GM12878 (cell line): ENCODE measurements around the gene PRKCE. TPM values are rescaled to one million over a fixed set of nuclear protein-coding genes. Genes with fewer than 3 reads are reported as not detected.

Experiments used
- ATAC-seq: fragments of 200-7000 bp; cut with Tn5 transposase; 3 replicates; pipeline ENCODE4 v1.9.1; 2020; ENCODE audit warnings: mild to moderate bottlenecking, moderate library complexity
- BruUV-seq: library from RNA; stranded (reverse); fragments of 400-500 nt; replicated peaks from 2 replicates; lab custom pipeline; 2021; lab: Mats Ljungman, UMichigan
- CTCF ChIA-PET: fragments of 300-600 bp; sonication (Branson Sonifier 250); formaldehyde crosslinking; extraction: SDS; loops from one replicate; lab custom pipeline; 2021; ENCODE audit warnings: inconsistent platforms; lab: Yijun Ruan, JAX
- POLR2A ChIA-PET: fragments of 350-600 bp; formaldehyde crosslinking; extraction: SDS; loops from one replicate; lab custom pipeline; 2021; ENCODE audit warnings: inconsistent platforms; lab: Charles Lee
- RAD21 ChIA-PET: fragments of 300-600 bp; sonication (Branson Sonifier 250); formaldehyde crosslinking; loops from one replicate; lab custom pipeline; 2023; ENCODE audit warnings: antibody characterized with exemption; ENCODE audit not compliant: unreplicated experiment; lab: Charles Lee
- SMC1A ChIA-PET: fragments of 300-600 bp; sonication (Branson Sonifier 250); formaldehyde crosslinking; loops from one replicate; lab custom pipeline; 2023; ENCODE audit not compliant: unreplicated experiment, uncharacterized antibody; lab: Charles Lee
- DNase-seq: peaks from one replicate; pipeline ENCODE4 v3.0.0-alpha.2; 2011; ENCODE audit warnings: low read depth, low spot score
- FAIRE-seq: peaks from 3 replicates; lab custom pipeline; 2011; peaks lifted over from hg19 to GRCh38; lab: Jason Lieb, UNC
- H2AFZ ChIP-seq: 2 replicates; pipeline ENCODE4 v1.6.0; 2011; ENCODE audit warnings: low read depth, low read length, control low read depth; ENCODE audit not compliant: control insufficient read depth
- H3K27ac ChIP-seq: 2 replicates; pipeline ENCODE4 v1.5.1; 2011; ENCODE audit warnings: control low read depth; ENCODE audit not compliant: control insufficient read depth, insufficient read depth
- H3K27me3 ChIP-seq, 2 experiments: replicated peaks in 1 of 2; 2 replicates each; pipeline versions ENCODE4 v1.6.0 to v1.6.1; 2011; ENCODE audit warnings: low read length in 1 of 2; ENCODE audit not compliant: control insufficient read depth in 2 of 2, insufficient read depth in 2 of 2
- H3K36me3 ChIP-seq, 2 experiments: 2 replicates each; pipeline ENCODE4 v1.5.1; 2011; ENCODE audit warnings: low read length in 1 of 2; ENCODE audit not compliant: control insufficient read depth in 2 of 2, insufficient read depth in 2 of 2
- H3K4me1 ChIP-seq: 2 replicates; pipeline ENCODE4 v1.6.1; 2011; ENCODE audit warnings: mild to moderate bottlenecking, low read length, moderate library complexity, mixed read lengths; ENCODE audit not compliant: control insufficient read depth, insufficient read depth
- H3K4me2 ChIP-seq: 2 replicates; pipeline ENCODE4 v1.6.0; 2011; ENCODE audit warnings: control low read depth; ENCODE audit not compliant: control insufficient read depth, insufficient read depth
- H3K4me3 ChIP-seq: fragments of 200-600 bp; sonication (generic); 2 replicates; pipeline ENCODE4 v1.5.1; 2016
- H3K79me2 ChIP-seq: 2 replicates; pipeline ENCODE4 v1.6.0; 2011; ENCODE audit warnings: low read length; ENCODE audit not compliant: control insufficient read depth, insufficient read depth
- H3K9ac ChIP-seq: 2 replicates; pipeline ENCODE4 v1.8.0; 2011; ENCODE audit warnings: low read length, control low read depth, mixed read lengths; ENCODE audit not compliant: control insufficient read depth, insufficient read depth
- H3K9me3 ChIP-seq: replicated peaks from 3 replicates; pipeline ENCODE4 v1.5.1; 2011; ENCODE audit warnings: mild to moderate bottlenecking, low read length; ENCODE audit not compliant: control insufficient read depth, insufficient read depth
- H4K20me1 ChIP-seq: 2 replicates; pipeline ENCODE4 v1.6.0; 2011; ENCODE audit not compliant: control insufficient read depth, insufficient read depth
- NR2F1 ChIP-seq: fragments of 450-650 bp; conservative IDR thresholded peaks from 2 replicates; pipeline ENCODE4 v1.6.1; 2017; ENCODE audit warnings: mild to moderate bottlenecking
- PAX5 ChIP-seq: IDR thresholded peaks from 2 replicates; pipeline ENCODE4 v1.6.1; 2011; ENCODE audit warnings: low read depth, low read length, borderline replicate concordance
- RAD21 ChIP-seq: IDR thresholded peaks from 2 replicates; pipeline ENCODE4 v1.6.1; 2011; ENCODE audit warnings: mild to moderate bottlenecking, low read depth, low read length, moderate library complexity; ENCODE audit not compliant: insufficient read depth
- RCOR1 ChIP-seq: conservative IDR thresholded peaks from 2 replicates; pipeline ENCODE4 v1.6.1; 2012; ENCODE audit warnings: low read depth, low read length, improper control_type of control experiment
- TCF3 ChIP-seq: IDR thresholded peaks from 2 replicates; pipeline ENCODE4 v1.6.1; 2012; ENCODE audit warnings: low read depth, mild to moderate bottlenecking, low read length, borderline replicate concordance; ENCODE audit not compliant: insufficient read depth
- TCF7 ChIP-seq: IDR thresholded peaks from 2 replicates; pipeline ENCODE4 v1.6.1; 2014; ENCODE audit warnings: antibody characterized with exemption, borderline replicate concordance
- ZNF274 ChIP-seq: IDR thresholded peaks from one replicate; pipeline ENCODE4 v1.8.0; 2011; ENCODE audit not compliant: insufficient read length, insufficient read depth
- WGBS: methylation state at CpG from one replicate; pipeline ENCODE4 v1.1.6; 2016; ENCODE audit warnings: low lambda C conversion rate; ENCODE audit not compliant: insufficient replicate concordance, insufficient coverage; ENCODE audit errors: missing lambda C conversion rate; 5-methylcytosine and 5-hydroxymethylcytosine counted together
- in situ Hi-C: fragments of 300-500 bp; cut with MboI; formaldehyde crosslinking; loops from 9 replicates; pipeline ENCODE4 v1.14.3; 2018; ENCODE audit warnings: mixed read lengths
- intact Hi-C: fragments of 100-400 bp; cut with micrococcal nuclease; formaldehyde crosslinking; loops from one replicate; pipeline ENCODE4 v1.14.2; 2022; ENCODE audit not compliant: unreplicated experiment
- polyA plus RNA-seq, 11 experiments: library from polyadenylated mRNA; depleted of rRNA in 4 of 11; unstranded in 6 of 11; stranded (reverse) in 5 of 11; fragments of >200 nt; fragmentation: Nextera tagmentation in 4 of 11; fragmentation: Illumina TruSeq in 1 of 11; extraction: Ambion mirVana in 4 of 11; extraction: Trizol in 1 of 11; gene quantifications; 1 replicate in 1 of 11; 2 replicates in 10 of 11; pipeline versions ENCODE4 v1.2.1 to v1.2.3, GENCODE V29; 2011 to 2016; ENCODE audit warnings: inconsistent platforms in 2 of 11, missing spikeins in 2 of 11, low read depth in 1 of 11
- total RNA-seq, 4 experiments: library from RNA; depleted of rRNA in 3 of 4; stranded (reverse); fragments of >200 nt in 3 of 4; fragmentation: Illumina TruSeq in 1 of 4; extraction: Trizol in 1 of 4; gene quantifications; 2 replicates each; pipeline versions ENCODE4 v1.2.1 to v1.2.3, GENCODE V29; 2013 to 2021
- TF ChIP-seq, protein P1 (sequence below): IDR thresholded peaks from 2 replicates; pipeline ENCODE4 v1.6.1; 2012; ENCODE audit warnings: low read depth, low read length, improper control_type of control experiment
- TF ChIP-seq, protein P2 (sequence below): IDR thresholded peaks from 2 replicates; pipeline ENCODE4 v1.6.1; 2011; ENCODE audit warnings: borderline replicate concordance, low read depth, mild to moderate bottlenecking, moderate library complexity, low read length; ENCODE audit not compliant: insufficient read depth, poor library complexity, severe bottlenecking

Gene PRKCE
- total and polyA plus RNA-seq, 10 of the 15 experiments (the other 5 are each of a cell fraction or from before 2014, with no cell fraction given), result 2.6 to 28.2 (median 11.3) TPM

- ChIA-PET CTCF (interaction anchor here (0.6 to 0.8 kb wide), 2 partner anchors 10 to 42 kb away, joined by 3 to 4 read pairs; no protein-coding TSS in a partner anchor), POLR2A (interaction anchor here (1.5 kb wide), 1 partner anchor 33 kb away, joined by 4 read pairs; no protein-coding TSS in a partner anchor)
- H2AFZ ChIP-seq, result no peak overlapping the region
- no peak for ATAC-seq
- BruUV-seq, result no TSS peak
- no peak overlapping the region for H3K4me3 ChIP-seq
- no peaks in the 10 kb centered on the region for H3K27me3 ChIP-seq
- peaks cover 1% of the 10 kb centered on the region; the same call in 1 of the 2 replicates for H3K79me2 ChIP-seq
- intact Hi-C loops, result no loop called here
- WGBS, result 53% methylated on average over 2 of the region's 2 CpGs
- H3K36me3 ChIP-seq, result no peaks in the 10 kb centered on the region
- no peak for FAIRE-seq
- no peak overlapping the region for H3K9ac ChIP-seq
- TF ChIP-seq, protein P1, sequence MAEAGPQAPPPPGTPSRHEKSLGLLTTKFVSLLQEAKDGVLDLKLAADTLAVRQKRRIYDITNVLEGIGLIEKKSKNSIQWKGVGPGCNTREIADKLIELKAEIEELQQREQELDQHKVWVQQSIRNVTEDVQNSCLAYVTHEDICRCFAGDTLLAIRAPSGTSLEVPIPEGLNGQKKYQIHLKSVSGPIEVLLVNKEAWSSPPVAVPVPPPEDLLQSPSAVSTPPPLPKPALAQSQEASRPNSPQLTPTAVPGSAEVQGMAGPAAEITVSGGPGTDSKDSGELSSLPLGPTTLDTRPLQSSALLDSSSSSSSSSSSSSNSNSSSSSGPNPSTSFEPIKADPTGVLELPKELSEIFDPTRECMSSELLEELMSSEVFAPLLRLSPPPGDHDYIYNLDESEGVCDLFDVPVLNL, result no peak
- TF ChIP-seq, protein P2, sequence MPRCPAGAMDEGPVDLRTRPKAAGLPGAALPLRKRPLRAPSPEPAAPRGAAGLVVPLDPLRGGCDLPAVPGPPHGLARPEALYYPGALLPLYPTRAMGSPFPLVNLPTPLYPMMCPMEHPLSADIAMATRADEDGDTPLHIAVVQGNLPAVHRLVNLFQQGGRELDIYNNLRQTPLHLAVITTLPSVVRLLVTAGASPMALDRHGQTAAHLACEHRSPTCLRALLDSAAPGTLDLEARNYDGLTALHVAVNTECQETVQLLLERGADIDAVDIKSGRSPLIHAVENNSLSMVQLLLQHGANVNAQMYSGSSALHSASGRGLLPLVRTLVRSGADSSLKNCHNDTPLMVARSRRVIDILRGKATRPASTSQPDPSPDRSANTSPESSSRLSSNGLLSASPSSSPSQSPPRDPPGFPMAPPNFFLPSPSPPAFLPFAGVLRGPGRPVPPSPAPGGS, result no peak
- TF ChIP-seq TCF3 (no peak), TCF7 (no peak), NR2F1 (no peak), RCOR1 (no peak), ZNF274 (no peak), PAX5 (no peak), RAD21 (no peak)
- TF ChIP-seq, all 136 proteins: peak for 0
- SMC1A ChIA-PET, result interaction anchor here (1.2 to 11.4 kb wide), 5 partner anchors 9 to 45 kb away, joined by 3 to 224 read pairs (median 8); no protein-coding TSS in a partner anchor
- Histone ChIP-seq H4K20me1 (no peaks in the 10 kb centered on the region), H3K27ac (no peak overlapping the region), H3K9me3 (no peaks in the 10 kb centered on the region; the same call in 2 of the 3 replicates), H3K4me2 (no peak overlapping the region), H3K4me1 (peaks cover 29% of the 10 kb centered on the region)
- in situ Hi-C loops, result no loop called here
- DNase-seq, result no peak
- RAD21 ChIA-PET, result interaction anchor here (1.4 to 1.6 kb wide), 3 partner anchors 24 to 37 kb away, joined by 3 to 6 read pairs (median 5); no protein-coding TSS in a partner anchor
Observed at GRCh38 chr2:45884126-45884525, 232.7 kb downstream of the PRKCE start.
